Astrocyte (in vitro differentiated cells and primary cell): ENCODE data around the gene CETN1. TPM values are rescaled to one million over a fixed set of nuclear protein-coding genes. Genes with fewer than 3 reads are reported as not detected.

Experiments
- DNase-seq: peaks from one replicate; pipeline ENCODE4 v3.0.0-alpha.2; 2010; ENCODE audit warnings: low read depth
- FAIRE-seq: peaks from 2 replicates; lab custom pipeline; 2011; peaks lifted over from hg19 to GRCh38; lab: Jason Lieb, UNC
- H2AFZ ChIP-seq: 2 replicates; pipeline ENCODE4 v1.6.0; 2012; ENCODE audit warnings: low read depth, low read length, inconsistent platforms
- H3K27ac ChIP-seq: 2 replicates; pipeline ENCODE4 v1.5.1; 2011; ENCODE audit warnings: low read depth, low read length, inconsistent platforms
- H3K27me3 ChIP-seq: 2 replicates; pipeline ENCODE4 v1.6.0; 2011; ENCODE audit warnings: low read length, inconsistent platforms; ENCODE audit not compliant: insufficient read depth
- H3K36me3 ChIP-seq: 2 replicates; pipeline ENCODE4 v1.5.1; 2011; ENCODE audit warnings: low read length, inconsistent platforms; ENCODE audit not compliant: insufficient read depth
- H3K4me1 ChIP-seq: 2 replicates; pipeline ENCODE4 v1.5.1; 2011; ENCODE audit warnings: low read length, inconsistent platforms; ENCODE audit not compliant: insufficient read depth
- H3K4me2 ChIP-seq: 2 replicates; pipeline ENCODE4 v1.6.0; 2012; ENCODE audit warnings: low read length, inconsistent platforms
- H3K4me3 ChIP-seq: 2 replicates; pipeline ENCODE4 v1.5.1; 2011; ENCODE audit warnings: low read depth, mild to moderate bottlenecking, low read length, inconsistent platforms; ENCODE audit not compliant: insufficient read depth
- H3K79me2 ChIP-seq: 2 replicates; pipeline ENCODE4 v1.6.0; 2012; ENCODE audit warnings: mild to moderate bottlenecking, low read length, inconsistent platforms; ENCODE audit not compliant: insufficient read depth
- H3K9ac ChIP-seq: 2 replicates; pipeline ENCODE4 v1.6.0; 2012; ENCODE audit warnings: mild to moderate bottlenecking, low read length, inconsistent platforms
- H3K9me3 ChIP-seq: 2 replicates; pipeline ENCODE4 v1.5.1; 2012; ENCODE audit warnings: low read depth, mild to moderate bottlenecking, low read length, inconsistent platforms; ENCODE audit not compliant: insufficient read depth
- H4K20me1 ChIP-seq: 2 replicates; pipeline ENCODE4 v1.6.0; 2012; ENCODE audit warnings: low read length, inconsistent platforms; ENCODE audit not compliant: insufficient read depth
- H3K27ac Mint-ChIP-seq: one replicate; pipeline ENCODE4 v1.8.0; 2021; ENCODE audit warnings: mild to moderate bottlenecking, mixed read lengths; ENCODE audit not compliant: unreplicated experiment
- H3K27me3 Mint-ChIP-seq: one replicate; pipeline ENCODE4 v1.8.0; 2021; ENCODE audit warnings: low read depth, mixed read lengths; ENCODE audit not compliant: unreplicated experiment
- H3K36me3 Mint-ChIP-seq: one replicate; pipeline ENCODE4 v1.8.0; 2021; ENCODE audit warnings: low read depth, mixed read lengths; ENCODE audit not compliant: unreplicated experiment
- H3K4me1 Mint-ChIP-seq: one replicate; pipeline ENCODE4 v1.8.0; 2021; ENCODE audit warnings: low read depth, mixed read lengths; ENCODE audit not compliant: unreplicated experiment
- H3K4me3 Mint-ChIP-seq: one replicate; pipeline ENCODE4 v1.8.0; 2021; ENCODE audit warnings: mild to moderate bottlenecking, moderate library complexity, mixed read lengths; ENCODE audit not compliant: unreplicated experiment
- H3K9me3 Mint-ChIP-seq: one replicate; pipeline ENCODE4 v1.8.0; 2021; ENCODE audit warnings: mild to moderate bottlenecking, mixed read lengths; ENCODE audit not compliant: unreplicated experiment
- CTCF ChIP-seq: IDR thresholded peaks from 2 replicates; pipeline ENCODE4 v1.5.1; 2011; ENCODE audit warnings: low read depth, mild to moderate bottlenecking, inconsistent platforms, low read length, moderate library complexity; ENCODE audit not compliant: insufficient read depth
- EZH2 ChIP-seq: IDR thresholded peaks from 2 replicates; pipeline ENCODE4 v1.6.1; 2012; ENCODE audit warnings: mild to moderate bottlenecking, low read length, inconsistent platforms; ENCODE audit not compliant: insufficient read depth
- total RNA-seq: library from RNA; stranded (reverse); gene quantifications from 2 replicates; pipeline ENCODE4 v1.2.1, GENCODE V29; 2021

CETN1 gene
- total RNA-seq, 1 donor from 2014 or later: not detected

- Histone ChIP-seq H3K4me1 (no peaks in the 10 kb centered on the region), H3K36me3 (no peaks in the 10 kb centered on the region), H4K20me1 (no peaks in the 10 kb centered on the region), H3K9ac (no peak overlapping the region), H3K27ac (no peak overlapping the region), H3K9me3 (no peaks in the 10 kb centered on the region), H3K4me2 (no peak overlapping the region), H3K4me3 (no peak overlapping the region), H3K79me2 (no peaks in the 10 kb centered on the region), H2AFZ (no peak overlapping the region), H3K27me3 (peaks cover 3% of the 10 kb centered on the region)
- no peak overlapping the region for H3K4me3 Mint-ChIP-seq
- no peaks in the 10 kb centered on the region for H3K36me3 Mint-ChIP-seq
- H3K9me3 Mint-ChIP-seq: no peaks in the 10 kb centered on the region
- H3K4me1 Mint-ChIP-seq: no peaks in the 10 kb centered on the region
- FAIRE-seq (no peak), DNase-seq (no peak)
- TF ChIP-seq CTCF (no peak), EZH2 (no peak)
- no peak overlapping the region for H3K27ac Mint-ChIP-seq
- H3K27me3 Mint-ChIP-seq: peaks cover under 1% of the 10 kb centered on the region
Observed at GRCh38 chr18:551404-552061, 28.6 kb upstream of the CETN1 start.

- H2AFZ ChIP-seq: no peak overlapping the region
- no peak overlapping the region for H3K9ac ChIP-seq
- DNase-seq: no peak
- FAIRE-seq: no peak
- no peaks in the 10 kb centered on the region for H4K20me1 ChIP-seq
- no peaks in the 10 kb centered on the region for H3K4me1 Mint-ChIP-seq
- no peaks in the 10 kb centered on the region for H3K79me2 ChIP-seq
- H3K27ac ChIP-seq: no peak overlapping the region
- H3K36me3 Mint-ChIP-seq: no peaks in the 10 kb centered on the region
- no peak overlapping the region for H3K4me3 ChIP-seq
- H3K27ac Mint-ChIP-seq: no peak overlapping the region
- H3K4me3 Mint-ChIP-seq: no peak overlapping the region
- no peaks in the 10 kb centered on the region for H3K27me3 Mint-ChIP-seq
- H3K4me2 ChIP-seq: no peak overlapping the region
- no peaks in the 10 kb centered on the region for H3K4me1 ChIP-seq
- no peaks in the 10 kb centered on the region for H3K9me3 ChIP-seq
- peaks cover 3% of the 10 kb centered on the region for H3K27me3 ChIP-seq
- no peaks in the 10 kb centered on the region for H3K9me3 Mint-ChIP-seq
- TF ChIP-seq EZH2: no peak
- TF ChIP-seq CTCF: no peak
- H3K36me3 ChIP-seq: no peaks in the 10 kb centered on the region
Observed at GRCh38 chr18:555705-556457, 24.3 kb upstream of the CETN1 start.
